ENCODE measurements around the gene ZNF155.

GRCh38 chr19:43983544-43983911, 460 bp upstream of the ZNF155 start:
- TF ChIP-seq CTCF (IDR thresholded peaks at IDR 0.05) (no peak), POLR2A (IDR thresholded peaks at IDR 0.05) (no peak)
